GM18861 (cell line): ENCODE data around the gene CPT1A.

Experiments
- ATAC-seq: cut with Tn5 transposase; IDR thresholded peaks from one replicate; pipeline ENCODE4 v1.9.1; 2021; ENCODE audit not compliant: unreplicated experiment

Gene CPT1A

DNA sequence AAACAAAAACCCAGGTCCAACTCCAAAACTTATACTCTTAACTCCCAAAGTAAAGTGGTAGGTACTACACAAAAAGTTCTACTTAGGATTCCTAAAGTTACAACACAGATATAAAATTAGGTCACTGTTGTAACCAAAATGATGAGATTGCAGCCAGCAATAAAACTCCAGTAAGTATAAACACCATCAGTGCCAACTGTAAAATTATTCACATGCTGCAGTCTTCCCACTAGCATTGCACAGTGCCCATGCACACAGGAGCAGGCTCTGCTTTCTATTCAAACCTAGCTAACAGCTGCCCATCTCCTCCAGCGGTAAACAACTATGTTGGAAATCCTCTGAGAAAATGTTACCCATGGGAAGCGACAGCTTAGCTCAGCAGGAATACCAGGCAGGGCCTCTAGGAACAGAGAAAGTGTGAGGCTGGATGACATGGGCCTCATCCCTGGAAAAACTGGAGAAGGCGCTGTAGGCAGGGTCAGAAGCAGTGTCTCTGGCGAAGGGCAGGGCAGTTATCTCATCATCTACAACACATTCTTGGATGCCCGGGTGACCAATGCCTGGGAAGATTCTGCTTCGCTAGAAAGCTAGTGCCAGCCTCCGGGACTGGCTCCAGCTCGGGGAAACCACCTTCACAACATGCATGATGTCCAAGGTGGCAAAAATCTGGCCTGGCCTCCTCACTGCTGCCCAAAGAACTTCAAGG lies 9.1 kb downstream of the CPT1A start:
- no peak for ATAC-seq

- no peak for ATAC-seq
Measured at GRCh38 chr11:68831124-68831523, 10.6 kb downstream of the CPT1A start.

- ATAC-seq, result no peak
Measured at GRCh38 chr11:68829581-68829980, 12.1 kb downstream of the CPT1A start.

- no peak for ATAC-seq
Measured at GRCh38 chr11:68828957-68829356, 12.8 kb downstream of the CPT1A start.

DNA sequence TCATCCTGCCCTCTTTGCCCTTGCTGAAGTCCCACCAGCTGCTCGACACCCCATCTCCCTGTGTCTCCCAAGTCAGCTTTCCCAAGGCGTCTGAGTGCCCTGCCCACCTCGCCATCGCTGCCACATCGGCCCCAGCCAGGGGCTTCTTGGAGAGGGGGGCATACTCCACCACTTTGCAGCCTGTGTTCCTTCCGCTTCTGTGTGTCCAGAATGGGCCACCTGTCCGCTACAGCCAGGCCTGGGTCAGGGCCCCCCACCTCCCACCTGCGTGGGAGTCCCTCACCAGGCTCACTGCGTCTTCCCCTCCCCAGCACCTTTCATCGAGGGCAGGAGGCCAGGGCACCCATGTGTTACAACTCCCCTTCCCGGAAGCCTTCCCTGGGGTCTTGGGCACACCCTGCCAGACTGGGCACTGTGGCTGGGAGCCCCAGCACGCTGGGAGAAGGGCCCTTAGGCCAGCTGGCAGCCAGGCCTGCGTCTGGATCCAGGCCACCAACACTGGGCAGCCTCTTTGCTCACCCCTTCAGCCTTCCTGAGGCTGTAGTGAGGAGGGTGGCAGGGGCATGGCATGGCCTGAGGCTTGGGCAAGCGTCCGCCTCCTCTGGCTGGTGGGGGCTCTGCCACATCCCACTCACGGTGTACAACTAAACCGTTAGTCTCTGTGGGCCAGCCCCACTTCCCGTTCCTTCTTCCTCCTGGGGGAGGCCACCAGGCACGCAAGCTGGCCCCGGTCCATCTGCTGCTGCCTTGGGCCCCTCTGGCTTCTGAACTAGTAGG lies 13.4 kb downstream of the CPT1A start:
- ATAC-seq, result no peak

DNA sequence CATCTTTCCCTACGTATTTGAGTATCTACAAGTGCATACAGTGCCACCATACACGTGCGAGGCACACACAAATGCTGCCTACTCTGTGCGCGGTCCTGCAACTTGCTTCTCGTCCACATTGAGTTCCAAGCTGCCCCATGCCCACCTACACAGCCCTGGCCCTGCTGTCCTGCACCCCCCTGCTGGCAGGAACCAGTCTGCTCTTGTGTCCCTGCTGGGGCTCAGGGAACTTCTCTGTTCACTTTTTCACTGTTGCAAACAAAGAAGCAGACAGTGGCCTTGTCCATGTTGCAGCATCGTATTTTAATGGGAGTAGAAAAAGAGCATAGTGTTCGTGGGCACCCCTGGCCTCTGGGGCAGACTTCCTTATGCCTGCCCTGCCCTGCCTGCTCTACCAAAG lies 14.0 kb downstream of the CPT1A start:
- ATAC-seq, result no peak

DNA sequence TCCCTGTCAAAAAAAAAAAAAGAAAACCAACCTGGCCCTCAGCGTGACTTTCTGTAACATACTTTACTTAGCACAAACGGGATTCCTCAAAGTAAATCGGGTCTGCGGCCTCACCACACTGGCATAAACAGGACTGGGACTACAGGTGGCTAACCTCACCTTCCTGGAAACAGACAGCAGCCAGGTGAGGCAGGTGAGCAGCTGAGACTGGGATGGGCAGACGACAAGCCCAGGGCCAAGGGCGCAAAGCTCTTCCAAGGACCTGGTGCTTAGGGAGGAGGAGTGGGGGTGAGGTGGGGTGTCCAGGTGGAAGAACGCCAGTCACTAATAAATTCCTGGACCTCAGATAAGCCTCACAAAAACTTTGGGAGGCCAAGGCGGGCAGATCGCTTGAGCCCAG lies 15.0 kb downstream of the CPT1A start:
- no peak for ATAC-seq

- no peak for ATAC-seq
Measured at GRCh38 chr11:68825571-68825970, 16.1 kb downstream of the CPT1A start.

- no peak for ATAC-seq
Measured at GRCh38 chr11:68822546-68822945, 19.2 kb downstream of the CPT1A start.

DNA sequence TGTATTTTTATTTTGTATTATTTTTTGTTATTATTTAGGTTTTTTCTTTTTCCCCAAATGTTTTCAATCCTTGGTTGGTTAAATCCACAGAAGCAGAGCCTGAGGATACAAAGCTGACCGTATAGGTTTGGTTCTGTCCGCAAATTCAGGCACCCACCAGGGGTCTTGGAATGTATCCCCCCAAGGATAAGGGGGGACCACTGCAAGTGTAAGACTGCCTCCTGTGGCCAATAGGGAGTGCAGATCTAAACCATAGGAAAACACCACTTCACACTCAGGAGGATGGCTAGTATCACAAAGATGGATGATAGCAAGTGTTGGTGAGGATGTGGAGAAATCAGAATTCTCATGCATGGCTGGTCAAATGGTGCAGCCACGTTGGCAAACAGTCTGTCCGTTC lies 20.0 kb downstream of the CPT1A start:
- no peak for ATAC-seq

GRCh38 chr11:68819362-68819761 lies 22.4 kb downstream of the CPT1A start:
- ATAC-seq, result no peak

DNA sequence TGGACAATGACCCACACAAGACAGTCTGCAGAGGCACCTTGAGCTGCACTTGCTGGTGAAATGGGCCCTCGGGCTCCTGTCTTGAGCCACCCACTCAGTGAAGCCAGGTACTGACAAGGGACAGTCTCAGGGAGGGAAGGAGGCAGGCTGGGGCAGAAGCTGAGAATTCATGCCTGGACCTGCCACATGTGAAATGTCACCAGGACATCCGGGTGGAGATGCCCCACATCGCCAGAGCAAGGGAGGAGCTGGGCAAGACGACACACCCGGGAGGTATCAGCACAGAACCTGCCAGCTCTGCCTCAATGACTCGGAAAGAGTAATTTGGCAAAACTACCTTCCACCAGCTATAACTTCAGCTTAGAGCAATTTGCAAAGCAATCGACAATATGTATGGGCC lies 23.5 kb downstream of the CPT1A start:
- no peak for ATAC-seq

GRCh38 chr11:68817554-68817953 lies 24.2 kb downstream of the CPT1A start:
- ATAC-seq, result no peak

DNA sequence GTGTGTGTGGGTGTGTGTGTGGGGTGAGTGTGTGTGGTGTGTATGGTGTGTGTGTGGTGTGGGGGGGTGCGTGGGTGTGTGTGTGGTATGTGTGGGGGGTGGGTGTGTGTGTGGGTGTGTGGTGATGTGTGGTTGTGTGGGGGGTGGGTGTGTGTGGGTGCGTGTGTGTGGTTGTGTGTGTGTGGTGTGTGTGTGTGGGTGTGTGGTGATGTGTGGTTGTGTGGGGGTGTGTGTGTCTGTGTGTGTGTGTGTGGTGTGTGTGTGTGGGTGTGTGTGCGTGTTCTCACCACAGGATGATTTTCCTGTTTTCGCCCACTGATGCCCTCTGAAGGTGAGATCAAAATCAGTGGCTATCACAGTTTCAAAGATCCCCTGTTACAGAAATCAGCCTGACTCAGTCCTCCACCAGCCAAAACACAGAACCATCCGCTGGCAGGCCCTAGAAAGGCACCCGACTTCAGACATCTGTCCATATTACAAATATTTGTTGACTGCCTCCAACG lies 24.7 kb downstream of the CPT1A start:
- ATAC-seq, result no peak

DNA sequence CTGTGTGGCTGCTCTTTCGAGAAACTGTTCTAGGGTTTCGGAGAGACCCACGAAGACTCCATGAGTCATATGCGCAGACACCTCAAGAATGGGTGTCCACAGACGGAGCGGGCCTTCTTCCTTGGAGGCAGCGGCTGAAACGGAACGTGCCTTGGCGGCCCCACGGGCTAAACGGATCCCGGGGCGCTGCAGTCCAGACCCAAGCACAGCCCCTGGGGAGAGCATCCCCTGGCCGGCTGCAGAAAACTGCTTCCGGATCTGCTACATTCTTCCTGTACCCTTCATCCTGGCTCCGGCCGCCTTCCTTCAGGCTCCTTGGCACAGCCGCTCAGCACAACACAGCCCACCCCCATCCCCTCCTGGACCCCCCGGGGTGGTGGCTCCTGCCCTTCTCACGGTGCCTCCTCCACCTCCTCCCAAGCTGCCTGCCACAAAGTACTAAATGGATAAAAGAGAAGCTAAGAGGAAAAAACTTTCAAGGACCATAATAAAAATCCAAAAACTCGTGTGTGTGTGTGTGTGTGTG lies 25.4 kb downstream of the CPT1A start:
- no peak for ATAC-seq

- ATAC-seq, result no peak
Measured at GRCh38 chr11:68813773-68814172, 27.9 kb downstream of the CPT1A start.

DNA sequence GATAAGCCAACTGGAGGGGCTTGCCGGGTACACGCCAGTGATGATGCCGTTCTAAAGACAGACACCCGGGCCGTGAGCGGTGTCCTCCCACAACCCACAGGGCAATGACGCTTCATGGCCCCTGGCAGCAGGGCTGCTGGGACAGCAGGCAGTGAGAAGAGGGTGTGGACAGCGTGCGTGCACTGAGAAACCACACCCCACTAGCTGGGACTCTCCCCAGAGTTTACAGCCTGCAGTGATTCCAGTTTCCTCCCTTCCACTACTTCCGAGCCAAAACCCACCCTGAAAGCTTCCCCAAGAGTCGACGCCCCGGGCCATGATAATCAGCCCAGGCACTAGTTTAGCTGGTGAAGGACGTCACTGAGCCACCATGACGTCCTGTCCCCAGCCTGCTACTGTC lies 29.2 kb downstream of the CPT1A start:
- no peak for ATAC-seq

GRCh38 chr11:68810164-68810563 lies 31.6 kb downstream of the CPT1A start:
- no peak for ATAC-seq

- no peak for ATAC-seq
Measured at GRCh38 chr11:68809506-68809905, 32.2 kb downstream of the CPT1A start.

- no peak for ATAC-seq
Measured at GRCh38 chr11:68808787-68809186, 32.9 kb downstream of the CPT1A start.

- no peak for ATAC-seq
Measured at GRCh38 chr11:68806931-68807844, 34.5 kb downstream of the CPT1A start.
